Neural progenitor cell (in vitro differentiated cells): ENCODE data around the gene B3GNT9. TPM values are rescaled to one million over a fixed set of nuclear protein-coding genes. Genes with fewer than 3 reads are reported as not detected.

Experiments used
- DNase-seq: peaks from one replicate; pipeline ENCODE4 v3.0.0-alpha.2; 2016; ENCODE audit warnings: low spot score
- H2AFZ ChIP-seq: fragments of 200-600 bp; sonication (generic); replicated peaks from 2 replicates; pipeline ENCODE4 v1.6.1; 2016; ENCODE audit warnings: antibody characterized with exemption
- H3F3A ChIP-seq: fragments of 200-600 bp; sonication (generic); 2 replicates; pipeline ENCODE4 v1.6.1; 2016; ENCODE audit warnings: antibody characterized with exemption, low read depth
- H3K27ac ChIP-seq: fragments of 200-600 bp; sonication (generic); 2 replicates; pipeline ENCODE4 v1.5.1; 2016; ENCODE audit warnings: mild to moderate bottlenecking
- H3K27me3 ChIP-seq: fragments of 200-600 bp; sonication (generic); 2 replicates; pipeline ENCODE4 v1.6.1; 2016; ENCODE audit warnings: mild to moderate bottlenecking, moderate library complexity
- H3K36me3 ChIP-seq: fragments of 200-600 bp; sonication (generic); 2 replicates; pipeline ENCODE4 v1.5.1; 2016
- H3K4me1 ChIP-seq: fragments of 200-600 bp; sonication (generic); 2 replicates; pipeline ENCODE4 v1.6.1; 2016; ENCODE audit warnings: mixed run types
- H3K4me2 ChIP-seq: fragments of 200-600 bp; sonication (generic); 2 replicates; pipeline ENCODE4 v1.6.1; 2016
- H3K4me3 ChIP-seq: fragments of 200-600 bp; sonication (generic); 2 replicates; pipeline ENCODE4 v1.5.1; 2016
- H3K79me2 ChIP-seq: fragments of 200-600 bp; sonication (generic); 2 replicates; pipeline ENCODE4 v1.6.1; 2016; ENCODE audit warnings: low read depth
- H3K9ac ChIP-seq: fragments of 200-600 bp; sonication (generic); 2 replicates; pipeline ENCODE4 v1.6.1; 2016
- H3K9me3 ChIP-seq: fragments of 200-600 bp; sonication (generic); 2 replicates; pipeline ENCODE4 v1.5.1; 2016; ENCODE audit warnings: low read depth
- H4K20me1 ChIP-seq: fragments of 200-600 bp; sonication (generic); 2 replicates; pipeline ENCODE4 v1.6.1; 2016; ENCODE audit warnings: low read depth
- H3K27ac Mint-ChIP-seq: 3 replicates; pipeline ENCODE4 v1.8.0; 2021; ENCODE audit warnings: mixed read lengths
- H3K27me3 Mint-ChIP-seq: 2 replicates; pipeline ENCODE4 v1.8.0; 2022; ENCODE audit warnings: low read depth, mild to moderate bottlenecking, inconsistent platforms, moderate library complexity, mixed read lengths; ENCODE audit not compliant: insufficient read depth
- H3K36me3 Mint-ChIP-seq: 3 replicates; pipeline ENCODE4 v1.8.0; 2021; ENCODE audit warnings: mixed read lengths
- H3K4me1 Mint-ChIP-seq: 3 replicates; pipeline ENCODE4 v1.8.0; 2021; ENCODE audit warnings: mixed read lengths
- H3K4me3 Mint-ChIP-seq: 3 replicates; pipeline ENCODE4 v1.8.0; 2021; ENCODE audit warnings: mild to moderate bottlenecking, moderate library complexity, mixed read lengths
- H3K9me3 Mint-ChIP-seq: 3 replicates; pipeline ENCODE4 v1.8.0; 2020; ENCODE audit warnings: mixed read lengths
- CTCF ChIP-seq: fragments of 200-600 bp; sonication (generic); IDR thresholded peaks from 2 replicates; pipeline ENCODE4 v1.5.1; 2017; ENCODE audit warnings: antibody characterized with exemption, mild to moderate bottlenecking
- EZH2 ChIP-seq: fragments of 200-600 bp; sonication (generic); IDR thresholded peaks from 2 replicates; pipeline ENCODE4 v1.6.1; 2017; ENCODE audit warnings: antibody characterized with exemption, mild to moderate bottlenecking, moderate library complexity
- EZH2phosphoT487 ChIP-seq: fragments of 200-600 bp; sonication (generic); IDR thresholded peaks from 2 replicates; pipeline ENCODE4 v1.6.1; 2017; ENCODE audit warnings: antibody characterized with exemption
- total RNA-seq: library from RNA; depleted of rRNA; stranded (reverse); fragments of >200 nt; gene quantifications from 2 replicates; pipeline ENCODE4 v1.2.3, GENCODE V29; 2015; ENCODE audit warnings: low replicate concordance

B3GNT9 gene
- total RNA-seq, 1 donor from 2014 or later: 2.6 TPM

- no peaks in the 10 kb centered on the region for H3K4me1 Mint-ChIP-seq
- no peak overlapping the region for H3K4me3 Mint-ChIP-seq
Measured at GRCh38 chr16:67100569-67101310, 50.1 kb downstream of the B3GNT9 start.

GRCh38 chr16:67098599-67098998, 52.2 kb downstream of the B3GNT9 start:
- no peaks in the 10 kb centered on the region for H3K4me1 Mint-ChIP-seq
- no peak for DNase-seq
- H3K79me2 ChIP-seq: no peaks in the 10 kb centered on the region

More at GRCh38 chr16:67100569-67101310, 50.1 kb downstream of the B3GNT9 start:
- Histone ChIP-seq H3K4me3 (no peak overlapping the region), H2AFZ (no peak overlapping the region), H4K20me1 (no peaks in the 10 kb centered on the region), H3K4me1 (no peaks in the 10 kb centered on the region), H3K79me2 (no peaks in the 10 kb centered on the region), H3K27ac (no peak overlapping the region), H3K36me3 (no peaks in the 10 kb centered on the region), H3K9me3 (no peaks in the 10 kb centered on the region), H3K27me3 (no peaks in the 10 kb centered on the region), H3K9ac (no peak overlapping the region), H3F3A (peaks cover 8% of the 10 kb centered on the region), H3K4me2 (no peak overlapping the region)
- no peaks in the 10 kb centered on the region for H3K9me3 Mint-ChIP-seq
- DNase-seq: no peak
- H3K27ac Mint-ChIP-seq: no peak overlapping the region
- H3K27me3 Mint-ChIP-seq: no peaks in the 10 kb centered on the region
- H3K36me3 Mint-ChIP-seq: peaks cover 10% of the 10 kb centered on the region
- peak; percentile 34 for TF ChIP-seq CTCF
- no peak for TF ChIP-seq EZH2phosphoT487
- no peak for TF ChIP-seq EZH2

More at GRCh38 chr16:67098599-67098998, 52.2 kb downstream of the B3GNT9 start:
- Histone ChIP-seq H3K9ac (no peak overlapping the region), H3K4me3 (no peak overlapping the region), H3K36me3 (no peaks in the 10 kb centered on the region), H3K27me3 (no peaks in the 10 kb centered on the region), H4K20me1 (no peaks in the 10 kb centered on the region), H3F3A (peaks cover 8% of the 10 kb centered on the region), H3K4me1 (no peaks in the 10 kb centered on the region), H2AFZ (no peak overlapping the region), H3K4me2 (no peak overlapping the region), H3K9me3 (no peaks in the 10 kb centered on the region), H3K27ac (no peak overlapping the region)
- H3K27ac Mint-ChIP-seq: no peak overlapping the region
- TF ChIP-seq EZH2 (no peak), CTCF (no peak), EZH2phosphoT487 (no peak)
- peaks cover 10% of the 10 kb centered on the region for H3K36me3 Mint-ChIP-seq
- no peaks in the 10 kb centered on the region for H3K27me3 Mint-ChIP-seq
- no peak overlapping the region for H3K4me3 Mint-ChIP-seq
- H3K9me3 Mint-ChIP-seq: no peaks in the 10 kb centered on the region

Other genes with a start within 250 kb of the B3GNT9 start
- not detected in 2 replicates for gene CDH16, start 232.1 kb downstream of the B3GNT9 start, total RNA-seq
- gene RRAD, start 225.5 kb downstream of the B3GNT9 start, total RNA-seq: 0.12 and 0.24 TPM in 2 replicates
- 55.5 and 76.0 TPM in 2 replicates for gene CIAO2B, start 216.6 kb downstream of the B3GNT9 start, total RNA-seq
- gene CES2, start 215.5 kb downstream of the B3GNT9 start, total RNA-seq: 11.1 and 20.9 TPM in 2 replicates
- gene CES3, start 189.7 kb downstream of the B3GNT9 start, total RNA-seq: 5.7 and 13.4 TPM in 2 replicates
- gene CES4A, start 162.4 kb downstream of the B3GNT9 start, total RNA-seq: 0.22 and 1.8 TPM in 2 replicates
- gene CBFB, start 121.8 kb downstream of the B3GNT9 start, total RNA-seq: 64.7 and 95.5 TPM in 2 replicates
- 29.1 and 31.5 TPM in 2 replicates for gene PHAF1, start 41.1 kb downstream of the B3GNT9 start, total RNA-seq
- gene TRADD, start 8.9 kb upstream of the B3GNT9 start, total RNA-seq: 0.25 and 0.30 TPM in 2 replicates
- gene FBXL8, start 9.0 kb upstream of the B3GNT9 start, total RNA-seq: not detected in 2 replicates
- gene HSF4, start 13.7 kb upstream of the B3GNT9 start, total RNA-seq: 1.0 TPM in 1 of 2 replicates, not detected in the other
- gene NOL3, start 19.5 kb upstream of the B3GNT9 start, total RNA-seq: 0.37 and 5.5 TPM in 2 replicates
- gene MATCAP1, start 33.0 kb upstream of the B3GNT9 start, total RNA-seq: 15.7 and 50.9 TPM in 2 replicates
- gene EXOC3L1, start 39.1 kb upstream of the B3GNT9 start, total RNA-seq: not detected in 2 replicates
- gene E2F4, start 41.2 kb upstream of the B3GNT9 start, total RNA-seq: 35.3 and 101 TPM in 2 replicates
- gene ELMO3, start 48.1 kb upstream of the B3GNT9 start, total RNA-seq: 1.9 TPM in 1 of 2 replicates, not detected in the other
- gene TMEM208, start 76.1 kb upstream of the B3GNT9 start, total RNA-seq: 27.3 and 39.4 TPM in 2 replicates
- 5.5 and 14.2 TPM in 2 replicates for gene FHOD1, start 96.5 kb upstream of the B3GNT9 start, total RNA-seq
- gene SLC9A5, start 98.0 kb upstream of the B3GNT9 start, total RNA-seq: 2.5 and 4.2 TPM in 2 replicates
- 4.0 and 6.2 TPM in 2 replicates for gene PLEKHG4, start 128.5 kb upstream of the B3GNT9 start, total RNA-seq
- gene KCTD19, start 175.7 kb upstream of the B3GNT9 start, total RNA-seq: 1.1 TPM in 2 replicates
- gene LRRC36, start 175.8 kb upstream of the B3GNT9 start, total RNA-seq: 0.34 TPM in 1 of 2 replicates, not detected in the other
- gene TPPP3, start 242.5 kb upstream of the B3GNT9 start, total RNA-seq: 0.96 TPM in 1 of 2 replicates, not detected in the other